ENCODE measurements around the gene COPE.

GRCh38 chr19:18896421-18896841, 22.8 kb downstream of the COPE start:
- TF ChIP-seq CHD1 (IDR thresholded peaks at IDR 0.05; ENCODE audit: low read depth, low read length) (no peak), JUN (IDR thresholded peaks at IDR 0.05; ENCODE audit: low read depth, low read length) (no peak), CTCF (IDR thresholded peaks at IDR 0.05; ENCODE audit: control extremely low read depth in 1 of 3, insufficient read depth in 1 of 3, low read depth in 1 of 3, low read length in 3 of 3) (no peak)
